NT2/D1 (cell line): ENCODE results near the gene CATSPERE.

Source experiments
- SUZ12 ChIP-seq: IDR thresholded peaks from 2 replicates; pipeline ENCODE4 v1.6.1; 2011; ENCODE audit not compliant: insufficient read length, insufficient read depth; ENCODE audit errors: extremely low read depth
- ZNF274 ChIP-seq: IDR thresholded peaks from 2 replicates; pipeline ENCODE4 v1.6.1; 2011; ENCODE audit warnings: mild to moderate bottlenecking, low read depth, low read length

DNA sequence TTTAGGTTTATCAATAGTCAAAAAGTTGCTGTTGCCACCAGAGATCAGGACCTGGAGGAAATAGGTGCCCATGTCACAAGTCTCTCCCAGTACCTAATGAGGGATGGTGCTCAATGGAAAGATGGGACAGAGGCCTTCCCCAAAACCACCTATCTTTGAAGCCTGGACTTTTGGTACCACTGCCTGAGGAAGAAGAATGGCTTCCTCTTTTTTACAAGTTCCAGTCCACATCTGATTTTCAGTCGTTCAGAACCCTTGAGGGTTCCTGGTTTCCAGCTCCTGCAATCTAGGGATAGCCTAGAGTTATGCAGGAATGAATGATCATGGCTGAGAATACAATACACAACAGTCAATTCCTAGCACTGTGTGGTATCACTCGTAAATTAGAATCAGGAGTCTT is 5.7 kb downstream of the CATSPERE start:
- no peak for TF ChIP-seq SUZ12
- TF ChIP-seq ZNF274 = no peak
